ENCODE measurements around the gene HAPSTR1. TPM values are rescaled to one million over a fixed set of nuclear protein-coding genes. Genes with fewer than 3 reads are reported as not detected.
A peak's percentile ranks its signal among the peaks of the same experiment; 100 is the strongest.

Gene HAPSTR1
- total RNA-seq, 4 donors from 2014 or later = 44.8 to 71.7 (median 57.6) TPM

DNA sequence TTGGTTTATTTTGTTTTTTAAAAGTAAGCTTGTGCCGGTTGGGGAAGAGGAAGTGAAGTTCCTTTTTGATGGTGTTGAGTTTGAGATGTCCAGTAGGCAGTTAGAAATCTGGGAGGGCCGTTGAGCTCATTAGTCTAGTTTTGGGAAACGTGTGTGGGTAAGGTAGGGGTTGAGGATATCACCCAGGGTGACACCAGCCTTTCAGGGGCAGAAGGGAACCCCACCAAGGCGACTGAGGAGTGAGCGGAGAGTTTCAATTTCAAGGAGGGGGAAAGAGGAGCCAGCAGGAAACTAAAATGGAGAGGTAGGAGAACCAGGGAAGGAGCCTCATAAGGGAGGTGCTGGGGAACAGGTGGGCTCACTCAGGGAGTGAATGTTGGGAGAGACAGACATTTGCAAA is 22.7 kb downstream of the HAPSTR1 start:
- DNase-seq (ENCODE audit: low spot score) = no peak

DNA sequence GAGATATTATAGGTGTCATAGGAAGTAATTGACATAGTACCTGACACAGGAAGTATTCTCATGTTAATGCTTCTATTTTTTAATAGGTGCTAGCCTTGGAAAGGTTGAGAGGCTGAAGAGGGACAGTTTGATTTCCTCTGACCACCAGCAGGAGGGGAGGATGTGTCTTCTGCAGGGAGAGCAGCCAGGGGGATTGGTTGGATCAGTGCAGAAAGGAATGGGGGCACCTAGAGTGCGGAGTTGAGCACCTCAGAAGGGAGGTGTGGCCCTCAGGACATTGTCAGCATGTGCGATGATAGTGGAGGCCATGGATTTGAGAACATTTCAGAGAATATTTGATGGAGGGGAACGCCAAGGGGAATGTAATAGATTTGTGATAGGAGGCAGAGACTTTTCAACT is 23.4 kb downstream of the HAPSTR1 start:
- TF ChIP-seq, protein P1, sequence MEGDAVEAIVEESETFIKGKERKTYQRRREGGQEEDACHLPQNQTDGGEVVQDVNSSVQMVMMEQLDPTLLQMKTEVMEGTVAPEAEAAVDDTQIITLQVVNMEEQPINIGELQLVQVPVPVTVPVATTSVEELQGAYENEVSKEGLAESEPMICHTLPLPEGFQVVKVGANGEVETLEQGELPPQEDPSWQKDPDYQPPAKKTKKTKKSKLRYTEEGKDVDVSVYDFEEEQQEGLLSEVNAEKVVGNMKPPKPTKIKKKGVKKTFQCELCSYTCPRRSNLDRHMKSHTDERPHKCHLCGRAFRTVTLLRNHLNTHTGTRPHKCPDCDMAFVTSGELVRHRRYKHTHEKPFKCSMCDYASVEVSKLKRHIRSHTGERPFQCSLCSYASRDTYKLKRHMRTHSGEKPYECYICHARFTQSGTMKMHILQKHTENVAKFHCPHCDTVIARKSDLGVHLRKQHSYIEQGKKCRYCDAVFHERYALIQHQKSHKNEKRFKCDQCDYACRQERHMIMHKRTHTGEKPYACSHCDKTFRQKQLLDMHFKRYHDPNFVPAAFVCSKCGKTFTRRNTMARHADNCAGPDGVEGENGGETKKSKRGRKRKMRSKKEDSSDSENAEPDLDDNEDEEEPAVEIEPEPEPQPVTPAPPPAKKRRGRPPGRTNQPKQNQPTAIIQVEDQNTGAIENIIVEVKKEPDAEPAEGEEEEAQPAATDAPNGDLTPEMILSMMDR (IDR thresholded peaks at IDR 0.05) = no peak
- no peak for ATAC-seq (ENCODE audit: low FRiP score)
- DNase-seq (ENCODE audit: low spot score) = no peak

More for the DNA sequence above, 22.7 kb downstream of the HAPSTR1 start:
- ATAC-seq (ENCODE audit: low FRiP score) = no peak
- TF ChIP-seq, protein P1 (IDR thresholded peaks at IDR 0.05) = no peak

DNA sequence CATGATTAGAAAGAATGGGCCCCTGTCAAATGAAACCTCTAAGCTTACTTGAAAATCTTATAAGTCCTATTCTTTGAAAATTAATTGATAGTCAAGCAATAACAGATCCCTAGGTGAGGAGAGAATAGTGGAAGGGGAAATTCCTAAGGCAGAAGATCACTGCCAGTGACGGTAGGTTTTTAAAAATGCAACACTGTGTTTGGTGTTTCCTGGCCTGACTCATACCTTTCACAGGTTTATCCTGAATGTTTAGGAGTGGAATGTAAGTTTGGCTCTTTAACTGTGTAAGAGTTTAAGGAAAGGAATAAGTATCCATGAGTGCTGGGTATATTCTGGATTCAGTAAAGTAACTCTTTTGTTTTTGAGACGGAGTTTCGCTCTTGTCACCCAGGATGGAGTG is 23.8 kb downstream of the HAPSTR1 start:
- ATAC-seq (ENCODE audit: low FRiP score) = no peak
- DNase-seq (ENCODE audit: low spot score) = no peak
- TF ChIP-seq, protein P1 (IDR thresholded peaks at IDR 0.05) = no peak

DNA sequence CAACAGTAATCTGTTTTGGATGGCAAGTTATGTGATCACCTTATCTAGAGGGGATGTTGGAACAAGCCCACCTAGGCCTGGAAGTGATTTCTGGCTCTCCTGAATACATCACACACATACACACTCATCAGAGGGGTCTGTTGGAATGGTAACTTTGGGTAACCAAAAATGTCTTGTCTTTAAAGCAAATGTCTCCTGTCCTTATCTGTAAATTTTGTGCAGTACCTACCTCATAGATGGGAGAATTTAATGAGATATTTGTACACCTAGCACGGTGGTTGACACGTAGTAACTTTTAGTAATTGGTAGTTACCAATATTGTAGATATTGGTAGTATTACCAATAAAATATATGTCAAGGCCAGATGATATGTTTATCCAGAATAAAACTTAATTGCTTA is 24.7 kb downstream of the HAPSTR1 start:
- TF ChIP-seq, protein P1 (IDR thresholded peaks at IDR 0.05) = no peak
- no peak for ATAC-seq (ENCODE audit: low FRiP score)
- DNase-seq (ENCODE audit: low spot score) = no peak

DNA sequence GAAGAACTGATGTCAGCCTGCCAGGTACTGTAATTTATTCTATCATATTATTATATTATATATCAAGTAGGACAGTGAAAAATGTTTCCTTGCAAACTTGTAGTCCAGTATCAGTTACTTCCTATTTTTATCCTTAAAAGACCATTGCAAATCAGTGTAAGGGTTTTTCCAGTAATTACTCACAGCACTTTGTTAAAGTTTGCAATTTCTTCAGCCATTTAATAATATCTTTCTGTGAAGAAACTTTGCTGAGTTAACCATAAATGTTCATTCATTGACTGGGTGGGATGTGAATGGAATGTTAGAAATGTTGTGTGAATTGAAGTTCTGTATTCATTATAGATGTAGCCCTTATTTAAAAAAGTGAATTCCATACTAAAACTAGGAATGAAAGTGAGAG is 26.7 kb downstream of the HAPSTR1 start:
- TF ChIP-seq, protein P1 (IDR thresholded peaks at IDR 0.05) = no peak
- ATAC-seq (ENCODE audit: low FRiP score) (no peak), DNase-seq (ENCODE audit: low spot score) (no peak)

DNA sequence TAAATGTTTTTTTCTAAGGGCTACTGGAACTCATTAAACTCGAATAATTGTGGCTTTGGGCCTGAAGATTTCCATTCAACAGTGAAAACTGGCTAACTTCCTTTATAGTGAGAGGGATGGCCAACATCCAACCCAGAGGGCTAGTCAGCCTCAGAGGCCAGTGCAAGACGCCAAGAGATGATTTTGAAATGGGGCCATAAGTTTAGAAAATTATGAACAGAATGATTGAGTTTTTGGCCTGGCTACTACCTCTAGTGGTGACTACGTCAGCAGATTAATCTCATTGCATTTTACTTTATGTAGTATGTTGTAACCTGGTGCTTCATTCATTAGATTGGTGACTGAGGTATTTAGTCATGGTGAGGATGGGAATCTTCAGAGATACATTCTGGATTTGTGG is 28.4 kb downstream of the HAPSTR1 start:
- no peak for DNase-seq (ENCODE audit: low spot score)
- TF ChIP-seq, protein P1 (IDR thresholded peaks at IDR 0.05) = no peak
- peak; percentile 87 for ATAC-seq (ENCODE audit: low FRiP score)

DNA sequence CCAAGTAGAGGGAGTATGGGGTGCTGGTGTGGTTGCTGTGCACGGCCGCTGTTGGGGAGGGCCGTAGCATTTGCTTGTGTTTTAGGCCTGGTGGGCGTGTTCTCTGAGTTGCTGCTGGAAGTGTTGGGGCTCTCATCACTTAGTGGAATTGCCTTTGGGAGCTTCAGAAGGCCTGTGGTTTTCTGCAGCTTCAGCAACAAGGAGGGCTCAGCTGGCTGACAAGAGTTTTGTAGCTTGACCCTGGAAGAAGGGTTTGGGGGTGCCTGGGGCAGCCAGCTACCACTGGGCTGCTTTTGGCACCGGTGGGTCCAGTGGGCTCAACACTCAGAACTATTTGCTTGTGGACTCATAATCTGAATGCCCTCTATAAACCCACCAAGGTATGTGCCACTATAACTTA is 30.9 kb downstream of the HAPSTR1 start:
- TF ChIP-seq, protein P1 (IDR thresholded peaks at IDR 0.05) = no peak
- no peak for ATAC-seq (ENCODE audit: low FRiP score)
- DNase-seq (ENCODE audit: low spot score) = no peak
